Stimulated activated CD8-positive, alpha-beta memory T cell treated with anti-CD3 and anti-CD28 coated beads, Interleukin-4, amount 100 ng/mL, for 1 hour (primary cell): ENCODE measurements around the gene ZDHHC14.

Source experiments
- DNase-seq, 2 donors: peaks; one replicate each; pipeline ENCODE4 v3.0.0-alpha.2; 2020; ENCODE audit warnings: low read depth in 2 of 2, low spot score in 1 of 2

The ZDHHC14 gene

GRCh38 chr6:157531169-157531985 is 150.4 kb downstream of the ZDHHC14 start:
- DNase-seq: no peak

- DNase-seq: no peak
Measured at GRCh38 chr6:157531986-157532365, 151.0 kb downstream of the ZDHHC14 start.

GRCh38 chr6:157533048-157533871 is 152.3 kb downstream of the ZDHHC14 start:
- no peak for DNase-seq

GRCh38 chr6:157534134-157534871 is 153.3 kb downstream of the ZDHHC14 start:
- DNase-seq: no peak

- DNase-seq: no peak
Measured at GRCh38 chr6:157534977-157535339, 154.0 kb downstream of the ZDHHC14 start.

GRCh38 chr6:157535340-157536222 is 154.6 kb downstream of the ZDHHC14 start:
- DNase-seq: no peak

GRCh38 chr6:157536223-157536545 is 155.2 kb downstream of the ZDHHC14 start:
- DNase-seq: no peak

- DNase-seq: no peak
Measured at GRCh38 chr6:157537556-157537955, 156.6 kb downstream of the ZDHHC14 start.

- DNase-seq: no peak
Measured at GRCh38 chr6:157538168-157538567, 157.2 kb downstream of the ZDHHC14 start.

- no peak for DNase-seq
Measured at GRCh38 chr6:157538698-157539097, 157.7 kb downstream of the ZDHHC14 start.

- DNase-seq: no peak
Measured at GRCh38 chr6:157539421-157539822, 158.4 kb downstream of the ZDHHC14 start.

GRCh38 chr6:157539900-157540752 is 159.1 kb downstream of the ZDHHC14 start:
- DNase-seq: no peak

- DNase-seq: no peak
Measured at GRCh38 chr6:157541618-157542413, 160.8 kb downstream of the ZDHHC14 start.

GRCh38 chr6:157542414-157543160 is 161.6 kb downstream of the ZDHHC14 start:
- DNase-seq: no peak

- no peak for DNase-seq
Measured at GRCh38 chr6:157546321-157546720, 165.3 kb downstream of the ZDHHC14 start.

- DNase-seq: no peak
Measured at GRCh38 chr6:157547112-157547511, 166.1 kb downstream of the ZDHHC14 start.

GRCh38 chr6:157548635-157549467 is 167.9 kb downstream of the ZDHHC14 start:
- DNase-seq: no peak

- no peak for DNase-seq
Measured at GRCh38 chr6:157549468-157549745, 168.4 kb downstream of the ZDHHC14 start.
